AG09309 (cell line): ENCODE measurements around the gene EMCN.

ENCODE experiments used
- DNase-seq: peaks from one replicate; pipeline ENCODE4 v3.0.0-alpha.2; 2010; ENCODE audit warnings: low read depth
- H3K4me3 ChIP-seq: 2 replicates; pipeline ENCODE4 v1.5.1; 2011; ENCODE audit warnings: mild to moderate bottlenecking, low read depth, low read length, moderate library complexity; ENCODE audit not compliant: control insufficient read depth
- TF ChIP-seq, protein P1 (sequence below): IDR thresholded peaks from 2 replicates; pipeline ENCODE4 v1.5.1; 2011; ENCODE audit warnings: mild to moderate bottlenecking, low read depth, low read length, inconsistent platforms; ENCODE audit not compliant: insufficient read depth, control insufficient read depth; ENCODE audit errors: missing control alignments

EMCN gene

GRCh38 chr4:100372432-100372831 is 145.4 kb downstream of the EMCN start:
- H3K4me3 ChIP-seq = no peak overlapping the region
- TF ChIP-seq, protein P1, sequence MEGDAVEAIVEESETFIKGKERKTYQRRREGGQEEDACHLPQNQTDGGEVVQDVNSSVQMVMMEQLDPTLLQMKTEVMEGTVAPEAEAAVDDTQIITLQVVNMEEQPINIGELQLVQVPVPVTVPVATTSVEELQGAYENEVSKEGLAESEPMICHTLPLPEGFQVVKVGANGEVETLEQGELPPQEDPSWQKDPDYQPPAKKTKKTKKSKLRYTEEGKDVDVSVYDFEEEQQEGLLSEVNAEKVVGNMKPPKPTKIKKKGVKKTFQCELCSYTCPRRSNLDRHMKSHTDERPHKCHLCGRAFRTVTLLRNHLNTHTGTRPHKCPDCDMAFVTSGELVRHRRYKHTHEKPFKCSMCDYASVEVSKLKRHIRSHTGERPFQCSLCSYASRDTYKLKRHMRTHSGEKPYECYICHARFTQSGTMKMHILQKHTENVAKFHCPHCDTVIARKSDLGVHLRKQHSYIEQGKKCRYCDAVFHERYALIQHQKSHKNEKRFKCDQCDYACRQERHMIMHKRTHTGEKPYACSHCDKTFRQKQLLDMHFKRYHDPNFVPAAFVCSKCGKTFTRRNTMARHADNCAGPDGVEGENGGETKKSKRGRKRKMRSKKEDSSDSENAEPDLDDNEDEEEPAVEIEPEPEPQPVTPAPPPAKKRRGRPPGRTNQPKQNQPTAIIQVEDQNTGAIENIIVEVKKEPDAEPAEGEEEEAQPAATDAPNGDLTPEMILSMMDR = peak; percentile 58
- no peak for DNase-seq

- H3K4me3 ChIP-seq = no peak overlapping the region
- TF ChIP-seq, protein P1 = no peak
- DNase-seq = no peak
Measured at GRCh38 chr4:100369871-100370270, 148.0 kb downstream of the EMCN start.

- DNase-seq = no peak
- H3K4me3 ChIP-seq = no peak overlapping the region
- TF ChIP-seq, protein P1 = no peak
Measured at GRCh38 chr4:100367451-100367850, 150.4 kb downstream of the EMCN start.

- no peak overlapping the region for H3K4me3 ChIP-seq
- TF ChIP-seq, protein P1 = no peak
- no peak for DNase-seq
Measured at GRCh38 chr4:100366213-100366612, 151.6 kb downstream of the EMCN start.

GRCh38 chr4:100362366-100362765 is 155.5 kb downstream of the EMCN start:
- DNase-seq = no peak
- TF ChIP-seq, protein P1 = no peak
- no peak overlapping the region for H3K4me3 ChIP-seq

DNA sequence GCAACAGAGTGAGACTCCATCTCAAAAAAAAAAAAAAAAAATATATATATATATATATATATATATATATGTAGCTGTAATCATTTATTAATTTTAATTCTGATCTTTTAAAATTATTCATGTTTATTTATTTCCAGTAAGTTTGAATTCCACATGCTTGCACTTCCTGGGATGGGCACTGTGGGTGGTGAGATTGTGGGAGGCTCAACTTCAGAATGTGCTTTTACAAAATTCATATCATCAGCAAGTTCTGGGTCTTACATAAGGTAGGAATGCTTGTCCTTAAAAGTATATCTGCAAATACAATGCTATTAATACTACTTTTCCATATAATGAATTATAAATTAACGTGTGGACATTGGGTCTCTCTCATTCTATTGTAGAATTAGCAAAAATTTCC is 156.5 kb downstream of the EMCN start:
- TF ChIP-seq, protein P1 = no peak
- H3K4me3 ChIP-seq = no peak overlapping the region
- no peak for DNase-seq

DNA sequence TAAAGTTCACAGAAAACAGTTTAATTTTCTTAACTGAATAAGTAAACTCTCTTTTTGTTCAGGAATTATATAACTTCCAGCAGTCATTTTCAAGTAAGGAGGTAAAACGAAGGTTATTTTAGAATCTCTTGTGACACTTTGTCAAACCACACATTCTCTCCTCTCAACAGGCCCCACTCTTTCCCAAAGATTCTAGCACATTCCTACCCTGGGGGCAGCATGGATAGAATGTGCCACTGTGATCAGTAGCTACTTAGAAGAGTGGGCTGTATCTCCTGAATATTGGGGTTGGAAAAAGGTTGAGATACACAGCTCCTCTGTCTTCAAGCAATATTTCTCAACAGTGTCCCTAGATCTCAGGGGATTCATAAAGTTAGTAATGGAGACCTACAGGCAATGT is 157.6 kb downstream of the EMCN start:
- no peak for DNase-seq
- H3K4me3 ChIP-seq = no peak overlapping the region
- TF ChIP-seq, protein P1 = no peak
